Vagina (tissue), 2 donors: ENCODE results near the gene THBS3. TPM values are rescaled to one million over a fixed set of nuclear protein-coding genes. Genes with fewer than 3 reads are reported as not detected.

ENCODE experiments used
- DNase-seq, 2 donors: peaks; one replicate each; pipeline ENCODE4 v3.0.0-alpha.2; 2017; ENCODE audit errors: extremely low spot score in 2 of 2
- H3K27ac ChIP-seq: fragments of 200-600 bp; sonication (generic); one replicate; pipeline ENCODE4 v1.5.1; 2019
- H3K27me3 ChIP-seq: fragments of 200-600 bp; sonication (generic); one replicate; pipeline ENCODE4 v1.5.1; 2019
- H3K36me3 ChIP-seq, 2 donors: fragments of 200-600 bp; sonication (generic); one replicate each; pipeline ENCODE4 v1.5.1; 2017 to 2019
- H3K4me1 ChIP-seq: fragments of 200-600 bp; sonication (generic); one replicate; pipeline ENCODE4 v1.5.1; 2019
- H3K4me3 ChIP-seq, 2 donors: fragments of 200-600 bp; sonication (generic); 1 replicate in 1 of 2; 2 replicates in 1 of 2; pipeline ENCODE4 v1.5.1; 2016 to 2019
- H3K9me3 ChIP-seq: fragments of 200-600 bp; sonication (generic); one replicate; pipeline ENCODE4 v1.5.1; 2019
- POLR2A ChIP-seq, 2 donors: fragments of 450-650 bp; IDR thresholded peaks; one replicate each; pipeline ENCODE4 v1.6.1; 2017; ENCODE audit warnings: antibody characterized with exemption in 2 of 2, mild to moderate bottlenecking in 2 of 2, moderate library complexity in 2 of 2
- POLR2AphosphoS5 ChIP-seq, 2 donors: sonication (generic); formaldehyde crosslinking; IDR thresholded peaks; one replicate each; pipeline ENCODE4 v1.9.0; 2017; ENCODE audit warnings: antibody characterized with exemption in 2 of 2, mild to moderate bottlenecking in 2 of 2, low read depth in 1 of 2; ENCODE audit not compliant: insufficient read depth in 1 of 2
- intact Hi-C: fragments of 100-400 bp; cut with DNase I; formaldehyde crosslinking; loops from one replicate; pipeline ENCODE4 v1.15.1; 2023
- total RNA-seq: library from RNA; depleted of rRNA; stranded (reverse); fragments of >200 nt; gene quantifications from one replicate; pipeline ENCODE4 v1.2.3, GENCODE V29; 2016
- TF ChIP-seq, protein P1 (sequence below), 3 experiments: fragments of 450-650 bp in 2 of 3; fragments of 200-600 bp in 1 of 3; sonication (generic) in 1 of 3; IDR thresholded peaks; one replicate each; pipeline ENCODE4 v1.5.1; 2017 to 2019; ENCODE audit warnings: antibody characterized with exemption in 3 of 3, mild to moderate bottlenecking in 2 of 3, moderate library complexity in 2 of 3

The THBS3 gene
- total RNA-seq, 1 donor from 2014 or later = 27.3 TPM

GRCh38 chr1:155254228-155254713 lies 46.6 kb upstream of the THBS3 start:
- Histone ChIP-seq H3K36me3 (peaks cover 0 to 6% of the 10 kb centered on the region in 2 donors), H3K27ac (peak overlapping the region; percentile 96), H3K4me1 (peaks cover 32% of the 10 kb centered on the region), H3K4me3 (peak overlapping the region; percentile 78 to 86), H3K9me3 (no peaks in the 10 kb centered on the region), H3K27me3 (no peaks in the 10 kb centered on the region)
- intact Hi-C loops = loop anchor here (5.0 kb wide), 2 partner anchors 68 to 338 kb away; partner anchors contain the start of gene RUSC1
- no peak for DNase-seq
- TF ChIP-seq POLR2A (IDR thresholded peaks at IDR 0.05) (no peak), POLR2AphosphoS5 (IDR thresholded peaks at IDR 0.05; ENCODE audit: insufficient read depth in 1 of 2, low read depth in 1 of 2) (no peak)
- TF ChIP-seq, protein P1, sequence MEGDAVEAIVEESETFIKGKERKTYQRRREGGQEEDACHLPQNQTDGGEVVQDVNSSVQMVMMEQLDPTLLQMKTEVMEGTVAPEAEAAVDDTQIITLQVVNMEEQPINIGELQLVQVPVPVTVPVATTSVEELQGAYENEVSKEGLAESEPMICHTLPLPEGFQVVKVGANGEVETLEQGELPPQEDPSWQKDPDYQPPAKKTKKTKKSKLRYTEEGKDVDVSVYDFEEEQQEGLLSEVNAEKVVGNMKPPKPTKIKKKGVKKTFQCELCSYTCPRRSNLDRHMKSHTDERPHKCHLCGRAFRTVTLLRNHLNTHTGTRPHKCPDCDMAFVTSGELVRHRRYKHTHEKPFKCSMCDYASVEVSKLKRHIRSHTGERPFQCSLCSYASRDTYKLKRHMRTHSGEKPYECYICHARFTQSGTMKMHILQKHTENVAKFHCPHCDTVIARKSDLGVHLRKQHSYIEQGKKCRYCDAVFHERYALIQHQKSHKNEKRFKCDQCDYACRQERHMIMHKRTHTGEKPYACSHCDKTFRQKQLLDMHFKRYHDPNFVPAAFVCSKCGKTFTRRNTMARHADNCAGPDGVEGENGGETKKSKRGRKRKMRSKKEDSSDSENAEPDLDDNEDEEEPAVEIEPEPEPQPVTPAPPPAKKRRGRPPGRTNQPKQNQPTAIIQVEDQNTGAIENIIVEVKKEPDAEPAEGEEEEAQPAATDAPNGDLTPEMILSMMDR (IDR thresholded peaks at IDR 0.05) = no peak

DNA sequence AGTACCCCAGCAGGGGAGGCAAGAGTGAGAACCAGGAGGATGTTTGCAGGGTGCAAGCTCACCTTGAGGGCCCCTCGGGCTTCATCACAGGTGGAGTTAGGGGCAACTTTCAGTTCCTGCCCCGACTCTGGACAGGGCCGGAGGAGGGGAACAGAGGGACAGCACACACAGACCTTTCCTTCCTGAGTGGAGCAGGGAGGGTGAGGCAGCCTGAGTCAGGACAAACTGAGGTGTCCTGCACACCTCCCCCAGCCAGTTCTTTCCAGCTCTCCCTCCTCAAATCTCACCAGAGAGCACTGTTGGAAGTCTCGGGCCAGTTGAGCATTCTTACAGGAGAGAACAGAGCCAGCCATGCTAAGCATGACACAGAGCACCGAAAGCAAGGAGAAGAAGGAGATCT lies 46.1 kb upstream of the THBS3 start:
- DNase-seq = no peak
- peak overlapping the region; percentile 96 for H3K27ac ChIP-seq

DNA sequence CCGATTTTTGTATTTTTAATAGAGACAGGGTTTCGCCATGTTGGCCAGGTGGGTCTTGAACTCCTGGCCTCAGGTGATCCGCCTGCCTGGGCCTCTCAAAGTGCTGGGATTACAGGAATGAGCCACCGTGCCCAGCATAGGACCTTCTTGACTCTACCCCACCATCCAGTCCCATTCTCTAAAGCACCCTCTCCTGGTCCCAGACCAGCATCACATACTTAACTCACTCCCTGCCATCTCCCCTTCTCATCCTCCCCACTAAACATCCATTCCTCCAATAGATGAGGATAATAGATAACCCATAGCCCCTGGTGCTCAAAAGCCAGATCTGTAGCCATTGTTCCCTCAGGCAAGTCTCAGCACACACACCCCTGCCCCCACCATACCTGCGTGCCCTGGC lies 45.5 kb upstream of the THBS3 start:
- Histone ChIP-seq H3K27me3 (no peaks in the 10 kb centered on the region), H3K4me1 (peaks cover 32% of the 10 kb centered on the region), H3K9me3 (no peaks in the 10 kb centered on the region), H3K36me3 (peaks cover 0 to under 1% of the 10 kb centered on the region in 2 donors), H3K27ac (no peak overlapping the region), H3K4me3 (no peak overlapping the region)
- intact Hi-C loops = loop anchor here (5.0 kb wide), 2 partner anchors 69 to 339 kb away; partner anchors contain the start of gene RUSC1
- TF ChIP-seq POLR2AphosphoS5 (IDR thresholded peaks at IDR 0.05; ENCODE audit: insufficient read depth in 1 of 2, low read depth in 1 of 2) (no peak), POLR2A (IDR thresholded peaks at IDR 0.05) (no peak)
- TF ChIP-seq, protein P1 (IDR thresholded peaks at IDR 0.05) = no peak
- DNase-seq = no peak

More for the DNA sequence above, 46.1 kb upstream of the THBS3 start:
- no peaks in the 10 kb centered on the region for H3K9me3 ChIP-seq
- intact Hi-C loops = loop anchor here (5.0 kb wide), 2 partner anchors 69 to 339 kb away; partner anchors contain the start of gene RUSC1
- H3K36me3 ChIP-seq = peaks cover 0 to 5% of the 10 kb centered on the region in 2 donors
- peaks cover 32% of the 10 kb centered on the region for H3K4me1 ChIP-seq
- H3K4me3 ChIP-seq = peak overlapping the region; percentile 78 to 86
- H3K27me3 ChIP-seq = no peaks in the 10 kb centered on the region
- TF ChIP-seq, protein P1 (IDR thresholded peaks at IDR 0.05) = no peak
- TF ChIP-seq POLR2A (IDR thresholded peaks at IDR 0.05) = no peak
- TF ChIP-seq POLR2AphosphoS5 (IDR thresholded peaks at IDR 0.05; ENCODE audit: insufficient read depth in 1 of 2, low read depth in 1 of 2) = no peak

GRCh38 chr1:155251566-155251965 lies 43.9 kb upstream of the THBS3 start:
- no peak for DNase-seq
- H3K36me3 ChIP-seq = peaks cover 0 to 9% of the 10 kb centered on the region in 2 donors
- H3K9me3 ChIP-seq = no peaks in the 10 kb centered on the region
- H3K4me3 ChIP-seq = no peak overlapping the region
- TF ChIP-seq POLR2A (IDR thresholded peaks at IDR 0.05) (no peak), POLR2AphosphoS5 (IDR thresholded peaks at IDR 0.05; ENCODE audit: insufficient read depth in 1 of 2, low read depth in 1 of 2) (no peak)
- TF ChIP-seq, protein P1 (IDR thresholded peaks at IDR 0.05) = no peak
- no peak overlapping the region for H3K27ac ChIP-seq
- intact Hi-C loops = loop anchor here (5.0 kb wide), 2 partner anchors 71 to 341 kb away; partner anchors contain the start of gene RUSC1
- H3K27me3 ChIP-seq = no peaks in the 10 kb centered on the region
- peaks cover 31% of the 10 kb centered on the region for H3K4me1 ChIP-seq
